ENCODE measurements around the gene ADD3.

GRCh38 chr10:110118891-110119621, 111.3 kb downstream of the ADD3 start:
- no peak for TF ChIP-seq CTCF (IDR thresholded peaks at IDR 0.05)
- no peak for TF ChIP-seq POLR2A (IDR thresholded peaks at IDR 0.05)

Data from heart left ventricle (tissue), 13 donors.